Measurements from ENCODE around the gene PPP1R1A.

PPP1R1A gene

GRCh38 chr12:54588110-54588889 lies at the start of gene PPP1R1A:
Gene PPP1R1A (minus strand): TSS chr12:54588659. CDS start chr12:54588488, 171 bp downstream.
- DNase-seq: no peak

GRCh38 chr12:54634795-54635194 lies 46.3 kb upstream of the PPP1R1A start, which contains the start of gene LACRT:
Gene LACRT (minus strand): TSS chr12:54634895. CDS start chr12:54634841, 54 bp downstream.
- DNase-seq: no peak

GRCh38 chr12:54631988-54632728 lies 43.7 kb upstream of the PPP1R1A start:
- no peak for DNase-seq

GRCh38 chr12:54631551-54631950 lies 43.1 kb upstream of the PPP1R1A start:
- DNase-seq: no peak

- no peak for DNase-seq
Measured at GRCh38 chr12:54629925-54630324, 41.5 kb upstream of the PPP1R1A start.

GRCh38 chr12:54628186-54628846 lies 39.9 kb upstream of the PPP1R1A start:
- no peak for DNase-seq

- no peak for DNase-seq
Measured at GRCh38 chr12:54627304-54627703, 38.8 kb upstream of the PPP1R1A start.

- DNase-seq: no peak
Measured at GRCh38 chr12:54625598-54625997, 37.1 kb upstream of the PPP1R1A start.

GRCh38 chr12:54624315-54625279 lies 36.1 kb upstream of the PPP1R1A start:
- no peak for DNase-seq

- DNase-seq: no peak
Measured at GRCh38 chr12:54622463-54623183, 34.2 kb upstream of the PPP1R1A start.

GRCh38 chr12:54616933-54617680 lies 28.6 kb upstream of the PPP1R1A start:
- DNase-seq: no peak

- no peak for DNase-seq
Measured at GRCh38 chr12:54612225-54612750, 23.8 kb upstream of the PPP1R1A start.

GRCh38 chr12:54611715-54612149 lies 23.3 kb upstream of the PPP1R1A start:
- DNase-seq: no peak

GRCh38 chr12:54608769-54609168 lies 20.3 kb upstream of the PPP1R1A start:
- no peak for DNase-seq

- no peak for DNase-seq
Measured at GRCh38 chr12:54608156-54608555, 19.7 kb upstream of the PPP1R1A start.

- DNase-seq: no peak
Measured at GRCh38 chr12:54606556-54606955, 18.1 kb upstream of the PPP1R1A start.

GRCh38 chr12:54605138-54605970 lies 16.9 kb upstream of the PPP1R1A start:
- DNase-seq: no peak

GRCh38 chr12:54604436-54604835 lies 16.0 kb upstream of the PPP1R1A start:
- no peak for DNase-seq

GRCh38 chr12:54603872-54604271 lies 15.4 kb upstream of the PPP1R1A start:
- no peak for DNase-seq
